Lung microvascular endothelial cell (primary cell): ENCODE measurements around the gene INPP4B. TPM values are rescaled to one million over a fixed set of nuclear protein-coding genes. Genes with fewer than 3 reads are reported as not detected.
A peak's percentile ranks its signal among the peaks of the same experiment; 100 is the strongest.

ENCODE experiments used
- DNase-seq, 2 donors: peaks; one replicate each; pipeline versions ENCODE4 v3.0.0 to v3.0.0-alpha.2; 2010; ENCODE audit warnings: low read depth in 2 of 2
- total RNA-seq: library from RNA; depleted of rRNA; stranded (reverse); fragments of >200 nt; gene quantifications from 2 replicates; pipeline ENCODE4 v1.2.1, GENCODE V29; 2014

INPP4B gene
- total RNA-seq, 1 donor from 2014 or later = 33.5 TPM

- DNase-seq = no peak
Measured at GRCh38 chr4:142380052-142380602, 466.0 kb downstream of the INPP4B start.

GRCh38 chr4:142379277-142380051 is 466.6 kb downstream of the INPP4B start:
- peak in 1 of 2 donors; percentile 8 for DNase-seq

GRCh38 chr4:142378179-142378578 is 467.9 kb downstream of the INPP4B start:
- DNase-seq = no peak

- no peak for DNase-seq
Measured at GRCh38 chr4:142377342-142378091, 468.6 kb downstream of the INPP4B start.

GRCh38 chr4:142376204-142376603 is 469.9 kb downstream of the INPP4B start:
- no peak for DNase-seq

GRCh38 chr4:142373610-142374009 is 472.5 kb downstream of the INPP4B start:
- DNase-seq = peak; percentile 40 to 57

GRCh38 chr4:142372530-142373260 is 473.4 kb downstream of the INPP4B start:
- DNase-seq = no peak

GRCh38 chr4:142369141-142369540 is 477.0 kb downstream of the INPP4B start:
- DNase-seq = no peak

GRCh38 chr4:142367418-142368180 is 478.5 kb downstream of the INPP4B start:
- DNase-seq = peak in 1 of 2 donors; percentile 53

GRCh38 chr4:142366769-142367181 is 479.3 kb downstream of the INPP4B start:
- no peak for DNase-seq

- DNase-seq = no peak
Measured at GRCh38 chr4:142365391-142365790, 480.7 kb downstream of the INPP4B start.

GRCh38 chr4:142363686-142364085 is 482.4 kb downstream of the INPP4B start:
- DNase-seq = no peak

- no peak for DNase-seq
Measured at GRCh38 chr4:142361981-142362380, 484.1 kb downstream of the INPP4B start.

GRCh38 chr4:142360657-142361056 is 485.4 kb downstream of the INPP4B start:
- DNase-seq = no peak

GRCh38 chr4:142358656-142359055 is 487.4 kb downstream of the INPP4B start:
- no peak for DNase-seq

- DNase-seq = no peak
Measured at GRCh38 chr4:142356801-142357200, 489.3 kb downstream of the INPP4B start.

- no peak for DNase-seq
Measured at GRCh38 chr4:142356118-142356759, 489.9 kb downstream of the INPP4B start.

GRCh38 chr4:142355421-142355930 is 490.6 kb downstream of the INPP4B start:
- DNase-seq = no peak

- DNase-seq = no peak
Measured at GRCh38 chr4:142354794-142355420, 491.2 kb downstream of the INPP4B start.

GRCh38 chr4:142354041-142354440 is 492.1 kb downstream of the INPP4B start:
- DNase-seq = no peak
